A549 (cell line): ENCODE data around the gene CTDP1. TPM values are rescaled to one million over a fixed set of nuclear protein-coding genes. Genes with fewer than 3 reads are reported as not detected.

ENCODE experiments used
- ATAC-seq, 2 experiments: fragments of 200-7000 bp in 1 of 2; fragments of >200 bp in 1 of 2; cut with Nextera tagmentation in 1 of 2; cut with Tn5 transposase in 1 of 2; 3 replicates each; pipeline versions ENCODE4 v1.8.0 to v1.9.1; 2018 to 2020; ENCODE audit warnings: mild to moderate bottlenecking in 1 of 2, moderate library complexity in 1 of 2
- CTCF ChIA-PET: fragments of 300-600 bp; sonication (Branson Sonifier 250); formaldehyde crosslinking; extraction: SDS; loops from one replicate; lab custom pipeline; 2021; ENCODE audit warnings: antibody characterized with exemption, inconsistent platforms; lab: Yijun Ruan, JAX
- POLR2A ChIA-PET: fragments of 350-600 bp; formaldehyde crosslinking; extraction: SDS; loops from one replicate; lab custom pipeline; 2021; ENCODE audit warnings: antibody characterized with exemption, inconsistent platforms; lab: Yijun Ruan, JAX
- DNase-seq, 2 experiments: peaks; one replicate each; pipeline versions ENCODE4 v3.0.0 to v3.0.0-alpha.2; 2011 to 2016; ENCODE audit warnings: low read depth in 1 of 2, low spot score in 1 of 2
- FAIRE-seq: peaks from 2 replicates; lab custom pipeline; 2011; peaks lifted over from hg19 to GRCh38; lab: Jason Lieb, UNC
- H3K27ac ChIP-seq, 2 experiments: fragments of >200 bp; sonication (Bioruptor Twin); formaldehyde crosslinking; 3 replicates each; pipeline ENCODE4 v1.5.1; 2016 to 2017
- H3K4me1 ChIP-seq: fragments of >200 bp; sonication (Bioruptor Twin); formaldehyde crosslinking; 3 replicates; pipeline ENCODE4 v1.6.1; 2016
- H3K4me2 ChIP-seq: fragments of >200 bp; sonication (Bioruptor Twin); formaldehyde crosslinking; 3 replicates; pipeline ENCODE4 v1.6.1; 2016
- H3K4me3 ChIP-seq: fragments of >200 bp; sonication (Bioruptor Twin); formaldehyde crosslinking; 3 replicates; pipeline ENCODE4 v1.5.1; 2016
- H3K9me3 ChIP-seq: fragments of >200 bp; sonication (Bioruptor Twin); formaldehyde crosslinking; 3 replicates; pipeline ENCODE4 v1.6.1; 2016
- BCL3 ChIP-seq: fragments of >200 bp; sonication (Bioruptor Twin); formaldehyde crosslinking; IDR thresholded peaks from 3 replicates; pipeline ENCODE4 v1.6.1; 2016
- BHLHE40 ChIP-seq: IDR thresholded peaks from 2 replicates; pipeline ENCODE4 v1.6.1; 2012; ENCODE audit warnings: low read depth, low read length, inconsistent platforms
- CEBPB ChIP-seq, 2 experiments: fragments of >200 bp in 1 of 2; sonication (Bioruptor Twin) in 1 of 2; formaldehyde crosslinking in 1 of 2; IDR thresholded peaks; 2 replicates each; pipeline ENCODE4 v1.6.1; 2012 to 2016
- CTCF ChIP-seq: fragments of >200 bp; sonication (Bioruptor Twin); formaldehyde crosslinking; IDR thresholded peaks from 3 replicates; pipeline ENCODE4 v1.5.1; 2016
- EP300 ChIP-seq, 2 experiments: fragments of >200 bp; sonication (Bioruptor Twin); formaldehyde crosslinking; IDR thresholded peaks; 2 replicates in 1 of 2; 3 replicates in 1 of 2; pipeline ENCODE4 v1.6.1; 2016 to 2017
- ESRRA ChIP-seq: fragments of 150-350 bp; IDR thresholded peaks from 2 replicates; pipeline ENCODE4 v1.6.1; 2014; ENCODE audit warnings: mild to moderate bottlenecking, low read length, borderline replicate concordance
- GATA3 ChIP-seq: IDR thresholded peaks from 2 replicates; pipeline ENCODE4 v1.6.1; 2012; ENCODE audit warnings: borderline replicate concordance
- HES2 ChIP-seq: fragments of >200 bp; sonication (Bioruptor Twin); formaldehyde crosslinking; IDR thresholded peaks from 2 replicates; pipeline ENCODE4 v1.6.1; 2016
- HOXB5 ChIP-seq: fragments of 250-450 bp; sonication (Bioruptor Pico); IDR thresholded peaks from 2 replicates; pipeline ENCODE4 v1.5.0; 2020; ENCODE audit warnings: mild to moderate bottlenecking, moderate library complexity
- KDM1A ChIP-seq: fragments of 200-600 bp; sonication (generic); IDR thresholded peaks from 2 replicates; pipeline ENCODE4 v1.6.1; 2016; ENCODE audit warnings: low read depth, mild to moderate bottlenecking
- MAFK ChIP-seq: fragments of 450-650 bp; IDR thresholded peaks from 2 replicates; pipeline ENCODE4 v1.6.1; 2014; ENCODE audit not compliant: partially characterized antibody
- NPAS2 ChIP-seq: fragments of 250-450 bp; sonication (Bioruptor Pico); IDR thresholded peaks from 2 replicates; pipeline ENCODE4 v1.8.0; 2022; ENCODE audit warnings: mild to moderate bottlenecking, moderate library complexity, borderline replicate concordance
- POLR2A ChIP-seq: IDR thresholded peaks from 2 replicates; pipeline ENCODE4 v1.6.1; 2012; ENCODE audit warnings: mild to moderate bottlenecking, low read length
- RAD21 ChIP-seq, 2 experiments: fragments of >200 bp in 1 of 2; sonication (Bioruptor Twin) in 1 of 2; formaldehyde crosslinking in 1 of 2; IDR thresholded peaks in 1 of 2; conservative IDR thresholded peaks in 1 of 2; 2 replicates in 1 of 2; 3 replicates in 1 of 2; pipeline ENCODE4 v1.6.1; 2012 to 2018; ENCODE audit warnings: inconsistent platforms in 1 of 2
- TFCP2L1 ChIP-seq: fragments of 250-450 bp; sonication (Bioruptor Pico); IDR thresholded peaks from 2 replicates; pipeline ENCODE4 v1.5.0; 2021; ENCODE audit warnings: mild to moderate bottlenecking
- USF2 ChIP-seq: fragments of 450-650 bp; IDR thresholded peaks from 2 replicates; pipeline ENCODE4 v1.6.1; 2014; ENCODE audit warnings: antibody characterized with exemption
- ZFP36 ChIP-seq: fragments of 450-650 bp; IDR thresholded peaks from 2 replicates; pipeline ENCODE4 v1.6.1; 2014; ENCODE audit warnings: borderline replicate concordance; ENCODE audit not compliant: partially characterized antibody
- WGBS: methylation state at CpG from one replicate; pipeline ENCODE4 v1.1.6; 2017; ENCODE audit errors: missing lambda C conversion rate; 5-methylcytosine and 5-hydroxymethylcytosine counted together
- polyA plus RNA-seq, 4 experiments: library from polyadenylated mRNA; depleted of rRNA in 3 of 4; stranded (reverse); fragments of >200 nt; fragmentation: RNase III in 1 of 4; extraction: RNeasy Plus Mini Kit Qiagen cat#74134 plus additional on column Dnase treatment in 1 of 4; gene quantifications; 2 replicates in 3 of 4; 3 replicates in 1 of 4; pipeline ENCODE4 v1.2.3, GENCODE V29; 2011 to 2017

Gene CTDP1
- polyA plus RNA-seq, 2 of the 4 experiments (the other 2 are of a cell fraction), result 6.8 to 12.1 TPM

- TF ChIP-seq BHLHE40 (no peak), MAFK (no peak), HES2 (no peak), RAD21 (conservative IDR thresholded peaks at IDR 0.05 in 1 of 2, IDR thresholded peaks at IDR 0.05 in 1 of 2) (no peak), HOXB5 (no peak)
- TF ChIP-seq, all 56 proteins: peak for 8
Observed at GRCh38 chr18:79678665-79679551, 695 bp upstream of the CTDP1 start (continued).

- CTCF ChIA-PET, result interaction anchor here (1.1 kb wide), 1 partner anchor 9 kb away, joined by 3 read pairs; no protein-coding TSS in a partner anchor
- WGBS, result 5% methylated on average over 12 of the region's 54 CpGs
- ATAC-seq, result peak in 1 of 2 experiments; percentile 37; a peak in 2 of 6 replicates
Observed at GRCh38 chr18:79680100-79680879, 687 bp downstream of the CTDP1 start.

GRCh38 chr18:79680891-79681339, 1.3 kb downstream of the CTDP1 start:
- ATAC-seq, result no peak
- no peak for TF ChIP-seq KDM1A
- no peak for TF ChIP-seq CTCF
- TF ChIP-seq EP300 (IDR thresholded peaks at IDR 0.05), result no peak
- TF ChIP-seq NPAS2 (CRISPR knock-in tag), result no peak
- TF ChIP-seq ESRRA, result no peak
- TF ChIP-seq ZFP36, result no peak
- TF ChIP-seq POLR2A, result no peak
- no peak for TF ChIP-seq CEBPB (IDR thresholded peaks at IDR 0.05)
- TF ChIP-seq RAD21 (conservative IDR thresholded peaks at IDR 0.05 in 1 of 2, IDR thresholded peaks at IDR 0.05 in 1 of 2), result no peak
- TF ChIP-seq TFCP2L1 (CRISPR knock-in tag), result no peak
- TF ChIP-seq BCL3, result no peak
- TF ChIP-seq GATA3, result no peak
- Histone ChIP-seq H3K4me2 (peak overlapping the region; percentile 97), H3K4me1 (peaks cover 12% of the 10 kb centered on the region; the same call in 1 of the 3 replicates), H3K9me3 (no peaks in the 10 kb centered on the region), H3K27ac (peak overlapping the region; percentile 97 to 100; a peak in 4 of 6 replicates), H3K4me3 (peak overlapping the region; percentile 100)
- WGBS, result 53% methylated on average over 10 of the region's 20 CpGs
- no peak for FAIRE-seq
- DNase-seq, result no peak
- ChIA-PET POLR2A (interaction anchor here (1.0 kb wide), 1 partner anchor 176 kb away, joined by 3 read pairs; no protein-coding TSS in a partner anchor), CTCF (interaction anchor here (1.1 kb wide), 1 partner anchor 9 kb away, joined by 3 read pairs; no protein-coding TSS in a partner anchor)

More at GRCh38 chr18:79680100-79680879, 687 bp downstream of the CTDP1 start:
- H3K4me1 ChIP-seq, result peaks cover 12% of the 10 kb centered on the region; the same call in 1 of the 3 replicates
- peak overlapping the region; percentile 100 for H3K4me3 ChIP-seq
- H3K9me3 ChIP-seq, result no peaks in the 10 kb centered on the region
- POLR2A ChIA-PET, result interaction anchor here (1.0 kb wide), 1 partner anchor 177 kb away, joined by 3 read pairs; no protein-coding TSS in a partner anchor
- peak overlapping the region; percentile 97 for H3K4me2 ChIP-seq
- TF ChIP-seq USF2, result no peak
- TF ChIP-seq HOXB5, result no peak
- H3K27ac ChIP-seq, result peak overlapping the region; percentile 97 to 100
- DNase-seq (peak; percentile 16 to 51), FAIRE-seq (no peak)
